ENCODE results near the gene CYP11A1.

GRCh38 chr15:74316141-74316540 lies 51.3 kb downstream of the CYP11A1 start:
- TF ChIP-seq POLR2AphosphoS5 (IDR thresholded peaks at IDR 0.05; ENCODE audit: low read depth) (no peak), CTCF (IDR thresholded peaks at IDR 0.05; ENCODE audit: insufficient read depth, low read length) (no peak), GABPA (IDR thresholded peaks at IDR 0.05; ENCODE audit: low read depth) (no peak)

All from HL-60 (cell line).